HepG2 (cell line): ENCODE measurements around the gene SFR1. TPM values are rescaled to one million over a fixed set of nuclear protein-coding genes. Genes with fewer than 3 reads are reported as not detected.

ENCODE experiments used
- ARID3A ChIP-seq: IDR thresholded peaks from 2 replicates; pipeline ENCODE4 v1.6.1; 2012; ENCODE audit warnings: low read depth, low read length, improper control_type of control experiment
- ATF1 ChIP-seq: IDR thresholded peaks from 2 replicates; pipeline ENCODE4 v1.6.1; 2016; ENCODE audit warnings: mild to moderate bottlenecking, control low read depth
- CREB1 ChIP-seq, 2 experiments: fragments of 450-650 bp in 1 of 2; IDR thresholded peaks; 2 replicates each; pipeline ENCODE4 v1.6.1; 2016 to 2017; ENCODE audit warnings: control low read depth in 1 of 2, mild to moderate bottlenecking in 1 of 2, missing compliant biosample characterization in 1 of 2, missing genetic modification characterization in 1 of 2
- CREM ChIP-seq, 2 experiments: sonication (generic) in 1 of 2; formaldehyde crosslinking in 1 of 2; IDR thresholded peaks; 2 replicates each; pipeline versions ENCODE4 v1.4.0 to v1.6.1; 2016 to 2020; ENCODE audit warnings: antibody characterized with exemption in 1 of 2, mild to moderate bottlenecking in 1 of 2, missing genetic modification reagents in 1 of 2
- CTCF ChIP-seq: sonication (generic); formaldehyde crosslinking; IDR thresholded peaks from 2 replicates; pipeline ENCODE4 v1.5.0; 2020; ENCODE audit warnings: mild to moderate bottlenecking, missing genetic modification reagents, moderate library complexity
- EP300 ChIP-seq, 3 experiments: sonication (generic) in 1 of 3; formaldehyde crosslinking in 1 of 3; IDR thresholded peaks; 2 replicates each; pipeline versions ENCODE4 v1.5.1 to v1.6.1; 2011 to 2020; ENCODE audit warnings: low read depth in 2 of 3, low read length in 2 of 3, borderline replicate concordance in 1 of 3, improper control_type of control experiment in 1 of 3, mild to moderate bottlenecking in 1 of 3, missing genetic modification reagents in 1 of 3, moderate library complexity in 1 of 3
- HHEX ChIP-seq: IDR thresholded peaks from 2 replicates; pipeline ENCODE4 v1.6.1; 2016; ENCODE audit warnings: control low read depth
- KMT2B ChIP-seq: IDR thresholded peaks from 2 replicates; pipeline ENCODE4 v1.6.1; 2016; ENCODE audit warnings: missing genetic modification reagents, missing compliant biosample characterization
- POLR2G ChIP-seq: fragments of 200-400 bp; formaldehyde crosslinking; IDR thresholded peaks from 2 replicates; pipeline ENCODE4 v1.6.1; 2018; ENCODE audit warnings: mild to moderate bottlenecking, low read depth, low read length, moderate library complexity
- SMARCC2 ChIP-seq: fragments of 450-650 bp; IDR thresholded peaks from 2 replicates; pipeline ENCODE4 v1.6.1; 2017; ENCODE audit warnings: antibody characterized with exemption, mild to moderate bottlenecking
- SP1 ChIP-seq, 2 experiments: fragments of 450-650 bp in 1 of 2; sonication (generic) in 1 of 2; formaldehyde crosslinking in 1 of 2; IDR thresholded peaks; 2 replicates each; pipeline versions ENCODE4 v1.4.0 to v1.6.1; 2016 to 2020; ENCODE audit warnings: missing genetic modification reagents in 1 of 2
- TSC22D2 ChIP-seq: sonication (generic); formaldehyde crosslinking; IDR thresholded peaks from 2 replicates; pipeline ENCODE4 v1.5.1; 2020; ENCODE audit warnings: missing genetic modification reagents, mild to moderate bottlenecking, borderline replicate concordance
- ZFP36 ChIP-seq: fragments of 150-350 bp; IDR thresholded peaks from 2 replicates; pipeline ENCODE4 v1.6.1; 2018; ENCODE audit warnings: borderline replicate concordance, low read length, low read depth; ENCODE audit not compliant: partially characterized antibody
- ZNF12 ChIP-seq: sonication (generic); formaldehyde crosslinking; IDR thresholded peaks from 2 replicates; pipeline ENCODE4 v1.5.0; 2020; ENCODE audit warnings: missing genetic modification reagents
- ZNF496 ChIP-seq: sonication (generic); formaldehyde crosslinking; IDR thresholded peaks from 2 replicates; pipeline ENCODE4 v1.8.1; 2023; ENCODE audit warnings: mild to moderate bottlenecking, moderate library complexity, missing genetic modification reagents; ENCODE audit not compliant: insufficient replicate concordance
- ZNF562 ChIP-seq: sonication (generic); formaldehyde crosslinking; IDR thresholded peaks from 2 replicates; pipeline ENCODE4 v1.8.0; 2022; ENCODE audit warnings: missing genetic modification reagents, borderline replicate concordance
- ZNF570 ChIP-seq: sonication (generic); formaldehyde crosslinking; IDR thresholded peaks from 2 replicates; pipeline ENCODE4 v1.4.0; 2020; ENCODE audit warnings: mild to moderate bottlenecking, missing genetic modification reagents, borderline replicate concordance
- polyA plus RNA-seq, 8 experiments: library from polyadenylated mRNA; depleted of rRNA in 3 of 8; stranded (reverse) in 7 of 8; unstranded in 1 of 8; fragments of >200 nt; fragmentation: Illumina TruSeq in 4 of 8; extraction: Trizol in 4 of 8; gene quantifications; 2 replicates each; pipeline versions ENCODE4 v1.2.1 to v1.2.3, GENCODE V29; 2011 to 2016; ENCODE audit warnings: low read depth in 4 of 8, missing spikeins in 1 of 8, mixed read lengths in 1 of 8; ENCODE audit not compliant: insufficient read depth in 1 of 8
- total RNA-seq, 5 experiments: library from RNA; depleted of rRNA; stranded (reverse); fragments of >200 nt; fragmentation: Illumina TruSeq; extraction: Trizol; gene quantifications; 2 replicates each; pipeline ENCODE4 v1.2.3, GENCODE V29; 2016; ENCODE audit warnings: low read depth in 1 of 5
- TF ChIP-seq, protein P1 (sequence below): sonication (generic); formaldehyde crosslinking; IDR thresholded peaks from 2 replicates; pipeline ENCODE4 v1.8.0; 2022; ENCODE audit warnings: mild to moderate bottlenecking, missing genetic modification reagents, borderline replicate concordance
- TF ChIP-seq, protein P2 (sequence below): sonication (generic); formaldehyde crosslinking; IDR thresholded peaks from 2 replicates; pipeline ENCODE4 v1.9.0; 2021; ENCODE audit warnings: missing genetic modification reagents, borderline replicate concordance
- TF ChIP-seq, protein P3 (sequence below): IDR thresholded peaks from 2 replicates; pipeline ENCODE4 v1.6.1; 2016; ENCODE audit warnings: mild to moderate bottlenecking

Gene SFR1
- total and polyA plus RNA-seq, 2 of the 13 experiments (the other 11 are each of a cell fraction or from before 2014, with no cell fraction given), result 2.2 to 6.1 TPM

DNA sequence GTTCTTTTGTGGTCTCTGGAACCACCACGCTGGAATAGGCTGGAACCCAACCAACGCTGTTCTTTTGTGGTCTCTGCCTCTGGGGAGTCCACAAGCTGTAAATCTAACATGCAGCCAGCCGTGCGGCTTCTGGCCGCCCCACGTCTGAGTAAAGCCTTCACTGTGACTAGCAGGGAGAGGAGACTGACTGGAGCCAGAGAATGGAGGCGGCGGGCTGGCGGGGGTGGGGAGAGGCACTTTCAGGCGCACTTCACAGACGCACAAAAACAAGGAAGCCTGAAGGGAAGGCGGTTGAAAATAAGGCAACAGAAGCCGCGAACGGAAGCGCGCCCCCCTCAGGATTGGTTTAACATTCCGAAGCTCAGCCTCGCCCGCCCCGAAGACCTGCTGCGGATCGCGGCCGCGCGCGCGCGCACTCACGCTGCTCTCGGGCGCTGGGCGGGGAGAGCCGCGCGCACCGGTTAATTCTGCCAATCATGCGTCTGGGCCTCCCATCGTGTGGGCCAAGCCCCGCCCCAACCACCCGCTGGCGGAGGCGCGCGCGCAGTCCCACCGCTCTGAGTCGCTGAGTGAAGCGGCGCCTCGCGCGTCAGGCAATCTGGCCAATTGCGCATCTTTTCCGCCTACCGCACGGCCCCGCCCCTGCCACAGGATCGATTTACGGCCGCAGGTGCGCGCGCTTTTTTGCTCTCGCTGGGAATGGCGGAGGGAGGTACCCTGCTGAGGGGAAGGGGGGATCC lies at the start of gene SFR1 (continued):
- no peak for TF ChIP-seq ZNF570 (CRISPR knock-in tag)
- TF ChIP-seq ARID3A, result no peak
- peak; percentile 86 for TF ChIP-seq KMT2B (CRISPR knock-in tag)
- TF ChIP-seq ATF1 (CRISPR knock-in tag), result peak; percentile 61
- TF ChIP-seq SMARCC2, result no peak
- peak; percentile 90 for TF ChIP-seq CTCF (CRISPR knock-in tag)
- TF ChIP-seq ZNF12 (CRISPR knock-in tag), result no peak
- no peak for TF ChIP-seq SP1 (IDR thresholded peaks at IDR 0.05)
- TF ChIP-seq SP1 (CRISPR knock-in tag; IDR thresholded peaks at IDR 0.05), result peak; percentile 90
- peak; percentile 77; the same call in 1 of the 2 replicates for TF ChIP-seq TSC22D2 (CRISPR knock-in tag)
- peak; percentile 91 for TF ChIP-seq POLR2G
- peak; percentile 73 for TF ChIP-seq CREB1 (IDR thresholded peaks at IDR 0.05)
- TF ChIP-seq CREB1 (CRISPR knock-in tag; IDR thresholded peaks at IDR 0.05), result peak; percentile 84
- TF ChIP-seq, protein P1, sequence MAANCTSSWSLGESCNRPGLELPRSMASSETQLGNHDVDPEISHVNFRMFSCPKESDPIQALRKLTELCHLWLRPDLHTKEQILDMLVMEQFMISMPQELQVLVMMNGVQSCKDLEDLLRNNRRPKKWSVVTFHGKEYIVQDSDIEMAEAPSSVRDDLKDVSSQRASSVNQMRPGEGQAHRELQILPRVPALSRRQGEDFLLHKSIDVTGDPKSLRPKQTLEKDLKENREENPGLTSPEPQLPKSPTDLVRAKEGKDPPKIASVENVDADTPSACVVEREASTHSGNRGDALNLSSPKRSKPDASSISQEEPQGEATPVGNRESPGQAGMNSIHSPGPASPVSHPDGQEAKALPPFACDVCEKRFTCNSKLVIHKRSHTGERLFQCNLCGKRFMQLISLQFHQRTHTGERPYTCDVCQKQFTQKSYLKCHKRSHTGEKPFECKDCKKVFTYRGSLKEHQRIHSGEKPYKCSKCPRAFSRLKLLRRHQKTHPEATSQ (CRISPR knock-in tag), result peak; percentile 23; the same call in 1 of the 2 replicates
- no peak for TF ChIP-seq ZNF496 (CRISPR knock-in tag)
- TF ChIP-seq, protein P2, sequence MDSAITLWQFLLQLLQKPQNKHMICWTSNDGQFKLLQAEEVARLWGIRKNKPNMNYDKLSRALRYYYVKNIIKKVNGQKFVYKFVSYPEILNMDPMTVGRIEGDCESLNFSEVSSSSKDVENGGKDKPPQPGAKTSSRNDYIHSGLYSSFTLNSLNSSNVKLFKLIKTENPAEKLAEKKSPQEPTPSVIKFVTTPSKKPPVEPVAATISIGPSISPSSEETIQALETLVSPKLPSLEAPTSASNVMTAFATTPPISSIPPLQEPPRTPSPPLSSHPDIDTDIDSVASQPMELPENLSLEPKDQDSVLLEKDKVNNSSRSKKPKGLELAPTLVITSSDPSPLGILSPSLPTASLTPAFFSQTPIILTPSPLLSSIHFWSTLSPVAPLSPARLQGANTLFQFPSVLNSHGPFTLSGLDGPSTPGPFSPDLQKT, result no peak
- TF ChIP-seq HHEX (CRISPR knock-in tag), result no peak
- TF ChIP-seq EP300 (IDR thresholded peaks at IDR 0.05; ENCODE audit: low read depth in 2 of 2, low read length in 2 of 2), result no peak; a peak in 1 of 4 replicates
- no peak for TF ChIP-seq EP300 (CRISPR knock-in tag; IDR thresholded peaks at IDR 0.05; ENCODE audit: borderline replicate concordance)
- TF ChIP-seq, protein P3, sequence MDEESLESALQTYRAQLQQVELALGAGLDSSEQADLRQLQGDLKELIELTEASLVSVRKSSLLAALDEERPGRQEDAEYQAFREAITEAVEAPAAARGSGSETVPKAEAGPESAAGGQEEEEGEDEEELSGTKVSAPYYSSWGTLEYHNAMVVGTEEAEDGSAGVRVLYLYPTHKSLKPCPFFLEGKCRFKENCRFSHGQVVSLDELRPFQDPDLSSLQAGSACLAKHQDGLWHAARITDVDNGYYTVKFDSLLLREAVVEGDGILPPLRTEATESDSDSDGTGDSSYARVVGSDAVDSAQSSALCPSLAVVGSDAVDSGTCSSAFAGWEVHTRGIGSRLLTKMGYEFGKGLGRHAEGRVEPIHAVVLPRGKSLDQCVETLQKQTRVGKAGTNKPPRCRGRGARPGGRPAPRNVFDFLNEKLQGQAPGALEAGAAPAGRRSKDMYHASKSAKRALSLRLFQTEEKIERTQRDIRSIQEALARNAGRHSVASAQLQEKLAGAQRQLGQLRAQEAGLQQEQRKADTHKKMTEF (CRISPR knock-in tag), result peak; percentile 85
- no peak for TF ChIP-seq ZFP36
- no peak for TF ChIP-seq CREM (IDR thresholded peaks at IDR 0.05)
- no peak for TF ChIP-seq CREM (CRISPR knock-in tag; IDR thresholded peaks at IDR 0.05)
- TF ChIP-seq ZNF562, result no peak
